CD4-positive, alpha-beta T cell treated with Interferon alpha-2 for 1 hour (primary cell): ENCODE data around the gene LHFPL2.

Source experiments
- DNase-seq, 2 donors: peaks; one replicate each; pipeline ENCODE4 v3.0.0-alpha.2; 2020 to 2022

LHFPL2 gene

GRCh38 chr5:78540335-78541085 lies 108.1 kb downstream of the LHFPL2 start:
- DNase-seq: peak; percentile 5 to 15

GRCh38 chr5:78538240-78538850 lies 110.2 kb downstream of the LHFPL2 start:
- no peak for DNase-seq

GRCh38 chr5:78537821-78538220 lies 110.8 kb downstream of the LHFPL2 start:
- no peak for DNase-seq

- DNase-seq: no peak
Measured at GRCh38 chr5:78537411-78537810, 111.2 kb downstream of the LHFPL2 start.

GRCh38 chr5:78536661-78537196 lies 111.8 kb downstream of the LHFPL2 start:
- no peak for DNase-seq

- DNase-seq: no peak
Measured at GRCh38 chr5:78534905-78535200, 113.7 kb downstream of the LHFPL2 start.

GRCh38 chr5:78534148-78534904 lies 114.2 kb downstream of the LHFPL2 start:
- peak in 1 of 2 donors; percentile 28 for DNase-seq

- no peak for DNase-seq
Measured at GRCh38 chr5:78533356-78533755, 115.2 kb downstream of the LHFPL2 start.

- no peak for DNase-seq
Measured at GRCh38 chr5:78530342-78531096, 118.1 kb downstream of the LHFPL2 start.

- no peak for DNase-seq
Measured at GRCh38 chr5:78527925-78528324, 120.6 kb downstream of the LHFPL2 start.

GRCh38 chr5:78527054-78527859 lies 121.3 kb downstream of the LHFPL2 start:
- peak in 1 of 2 donors; percentile 67 for DNase-seq

GRCh38 chr5:78526049-78526525 lies 122.5 kb downstream of the LHFPL2 start:
- no peak for DNase-seq

- no peak for DNase-seq
Measured at GRCh38 chr5:78523314-78524193, 125.0 kb downstream of the LHFPL2 start.

- DNase-seq: no peak
Measured at GRCh38 chr5:78522476-78523260, 125.9 kb downstream of the LHFPL2 start.

- no peak for DNase-seq
Measured at GRCh38 chr5:78521455-78521854, 127.1 kb downstream of the LHFPL2 start.

GRCh38 chr5:78519198-78519941 lies 129.2 kb downstream of the LHFPL2 start:
- no peak for DNase-seq

GRCh38 chr5:78518365-78519197 lies 130.0 kb downstream of the LHFPL2 start:
- no peak for DNase-seq

GRCh38 chr5:78515670-78516069 lies 132.9 kb downstream of the LHFPL2 start:
- DNase-seq: no peak
